Putamen (tissue), 1 donor: Measurements from ENCODE around the gene DLGAP1.

Source experiments
- DNase-seq: peaks from one replicate; pipeline ENCODE4 v3.0.0-alpha.2; 2016; ENCODE audit warnings: low spot score

Gene DLGAP1

DNA sequence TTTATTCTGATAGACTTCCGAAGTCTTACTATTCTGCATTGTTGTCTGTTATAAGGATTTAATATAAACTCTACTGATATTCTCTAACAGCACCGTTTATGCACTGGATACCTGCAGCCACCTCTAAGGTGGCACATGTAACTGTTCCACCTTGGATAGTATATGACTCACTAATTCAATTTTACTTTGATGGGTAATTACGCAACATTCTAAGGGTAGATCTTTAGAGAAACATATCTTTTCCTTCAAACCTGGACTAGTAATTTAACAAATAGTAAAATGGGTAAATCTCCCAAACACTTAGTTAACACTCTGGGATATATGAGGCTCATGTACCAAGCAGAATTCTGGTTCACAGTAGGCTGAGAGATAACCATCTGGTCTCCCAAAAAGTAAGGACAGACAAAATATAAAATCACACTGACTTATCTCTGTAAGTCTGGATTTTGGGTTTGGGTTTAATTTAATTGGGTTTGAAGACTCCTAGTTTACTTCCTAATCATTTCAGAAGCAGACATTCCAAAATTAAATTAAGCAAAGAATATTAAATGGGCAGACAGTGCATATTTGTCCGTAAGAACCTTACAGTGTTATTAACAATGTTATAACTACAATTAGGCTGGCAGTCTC, 590.3 kb downstream of the DLGAP1 start:
- no peak for DNase-seq

DNA sequence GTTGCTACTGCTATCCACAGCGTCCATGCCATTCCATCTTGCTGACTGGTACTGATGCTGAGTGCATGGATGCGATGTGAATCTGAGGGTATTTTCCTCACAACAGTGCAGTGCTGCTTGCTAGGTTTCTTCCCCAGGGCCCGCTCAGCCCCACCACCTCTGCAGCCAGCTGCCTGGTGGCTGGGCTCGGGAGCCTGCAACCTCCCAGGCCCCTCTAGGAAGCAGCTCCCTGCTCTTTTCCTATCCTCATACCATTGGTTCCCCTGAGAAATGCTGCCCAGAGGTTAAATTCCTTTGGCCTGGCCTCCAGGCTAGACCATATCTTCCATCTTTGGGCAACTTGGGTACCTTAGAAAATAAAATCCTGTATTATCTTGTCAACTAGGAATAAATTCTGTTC, 591.5 kb downstream of the DLGAP1 start:
- DNase-seq: no peak

DNA sequence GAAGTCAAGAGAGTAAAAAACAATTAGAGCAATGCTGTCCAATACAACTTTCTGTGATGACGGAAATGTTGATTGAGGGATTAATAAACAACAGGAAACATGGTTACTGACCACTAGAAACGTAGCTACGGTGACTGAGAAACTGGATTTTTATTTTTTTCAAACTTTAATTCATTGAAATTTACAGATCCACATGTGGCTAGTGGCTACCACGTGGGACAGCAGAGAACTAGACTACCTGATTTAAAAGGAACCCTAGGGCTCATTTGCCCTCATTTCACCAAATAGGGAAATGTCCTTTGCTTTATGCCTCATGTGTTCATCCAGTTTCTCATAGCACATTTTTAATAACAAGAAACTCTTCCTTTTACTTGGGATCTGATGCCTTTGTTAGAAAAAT, 592.1 kb downstream of the DLGAP1 start:
- no peak for DNase-seq

DNA sequence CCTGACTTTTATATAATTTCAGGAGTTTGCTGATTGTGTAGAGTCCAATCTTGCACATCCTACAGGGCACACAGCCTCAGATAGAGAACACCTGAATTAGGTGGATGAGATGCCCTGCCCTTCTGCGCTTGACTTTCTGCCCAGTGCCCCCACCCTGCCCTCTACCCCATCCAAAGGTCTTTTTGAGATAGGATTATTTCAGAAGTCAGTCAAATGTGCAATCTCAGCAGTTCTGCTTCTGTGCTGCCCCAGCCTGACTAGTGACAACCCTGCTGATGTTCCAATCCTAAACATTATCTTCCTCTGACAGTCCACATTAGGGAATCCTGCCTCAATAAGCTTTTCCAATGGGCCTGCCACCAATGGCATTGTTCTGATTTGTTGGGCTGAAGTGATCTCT, 593.6 kb downstream of the DLGAP1 start:
- DNase-seq: no peak

DNA sequence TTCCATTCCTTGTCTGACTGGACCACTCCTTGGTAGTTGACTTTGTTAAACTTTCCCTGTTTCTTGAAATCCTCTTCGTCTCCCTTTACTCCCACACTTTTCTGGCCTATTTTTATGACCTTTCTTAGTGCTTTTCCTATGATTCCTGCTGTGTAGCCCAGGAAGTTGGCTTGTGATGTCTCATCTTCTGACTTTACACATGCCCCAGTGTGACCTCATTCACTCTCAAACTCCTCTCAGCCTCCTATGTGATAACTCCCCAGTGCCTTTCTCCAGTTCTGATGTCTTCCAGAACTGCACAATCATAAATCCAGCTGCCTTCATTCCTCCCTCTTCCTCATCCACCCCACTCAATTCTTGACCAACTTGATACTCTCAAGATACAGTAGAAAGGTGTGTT, 597.6 kb downstream of the DLGAP1 start:
- DNase-seq: no peak

DNA sequence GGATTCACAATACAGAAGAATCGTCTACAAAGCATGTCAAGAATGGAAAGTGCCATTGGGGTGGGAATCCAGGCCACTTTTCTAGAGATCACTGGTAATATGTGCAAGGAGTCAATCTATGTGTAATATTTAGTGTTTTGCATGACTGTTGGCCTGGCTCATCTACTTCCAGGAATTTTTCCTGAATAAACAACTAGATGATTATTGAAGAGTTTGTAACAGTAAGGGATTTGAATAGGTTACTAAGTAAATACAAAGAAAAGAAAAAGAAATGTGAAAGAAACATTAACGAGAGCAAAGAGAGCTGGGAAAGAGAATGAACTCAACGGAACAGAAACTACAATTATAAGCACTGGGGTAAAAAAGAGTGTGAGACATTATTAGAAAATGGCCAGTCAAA, 599.1 kb downstream of the DLGAP1 start:
- DNase-seq: no peak

DNA sequence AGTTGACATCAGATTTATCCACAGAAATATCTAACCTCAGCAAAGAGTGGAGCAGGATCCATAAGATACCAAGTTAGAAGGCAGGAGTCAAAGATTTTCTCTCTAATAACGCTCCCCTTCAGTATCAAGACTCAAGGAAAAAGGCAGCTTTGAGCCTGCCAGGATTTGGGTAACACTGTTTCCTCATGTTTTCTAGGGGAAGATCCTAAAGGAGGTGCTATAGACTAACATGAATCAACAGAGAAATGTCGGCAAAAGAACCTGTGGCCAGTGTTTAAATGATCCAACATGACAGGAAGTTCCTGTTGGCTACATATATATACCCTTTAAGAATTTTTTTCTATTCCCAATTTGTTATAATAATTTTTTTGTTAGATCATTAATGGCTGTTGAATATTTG, 602.8 kb downstream of the DLGAP1 start:
- no peak for DNase-seq

DNA sequence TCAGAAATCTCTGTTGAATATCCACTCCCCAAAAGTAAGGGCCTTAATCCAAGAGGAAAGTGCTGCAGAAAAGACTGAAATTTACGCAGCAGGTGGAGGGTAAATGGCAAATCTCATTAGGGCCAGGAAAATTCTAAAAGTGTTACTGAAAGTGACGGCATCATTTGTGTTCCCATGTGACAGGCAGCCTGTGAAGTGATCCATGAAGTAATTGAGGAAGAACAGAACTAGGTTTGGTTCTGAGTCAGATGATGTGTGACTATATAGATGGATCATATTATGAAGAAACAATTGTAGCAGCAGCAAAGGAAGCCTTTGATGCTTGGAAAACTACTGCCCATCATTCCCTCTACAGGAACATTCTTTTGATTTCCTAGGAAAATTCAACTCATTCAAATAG, 603.9 kb downstream of the DLGAP1 start:
- DNase-seq: no peak

DNA sequence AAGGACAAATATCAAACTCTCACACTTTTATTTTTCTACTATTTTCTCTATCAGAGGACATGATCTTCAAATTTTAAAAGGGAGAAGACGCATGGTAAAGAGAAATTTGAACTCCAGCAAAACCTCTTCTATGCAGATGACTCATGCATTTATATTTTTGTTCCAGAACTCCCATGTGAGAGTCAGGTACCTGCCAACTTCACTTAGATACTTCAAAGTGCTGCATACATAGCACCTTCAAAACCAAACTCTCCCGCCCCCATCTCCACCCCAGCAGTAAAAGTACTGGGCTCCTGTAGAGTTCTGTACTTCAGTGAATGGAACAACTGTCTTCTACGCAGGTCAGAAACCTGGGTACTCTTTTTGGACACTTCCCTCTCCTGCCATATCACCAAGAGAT, 606.8 kb downstream of the DLGAP1 start:
- DNase-seq: peak; percentile 63

DNA sequence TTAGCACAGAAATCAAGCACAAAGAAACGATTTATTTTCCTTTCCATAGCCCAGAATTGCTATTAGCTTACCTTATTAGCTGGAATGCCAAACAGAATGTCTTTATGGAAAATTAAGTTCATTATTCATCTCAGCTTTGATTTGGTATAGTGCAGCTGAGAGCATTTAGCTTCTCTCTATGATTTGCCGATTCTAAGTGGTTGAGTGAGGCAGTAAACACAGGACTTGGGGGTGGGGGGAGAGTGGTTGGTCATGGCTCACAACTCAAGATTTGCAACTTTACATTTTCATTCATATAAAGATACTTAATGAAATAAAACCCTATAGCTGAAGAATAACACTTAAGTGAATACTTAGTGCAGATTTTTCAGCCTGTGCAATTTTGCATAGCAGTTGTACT, 609.9 kb downstream of the DLGAP1 start:
- DNase-seq: no peak

DNA sequence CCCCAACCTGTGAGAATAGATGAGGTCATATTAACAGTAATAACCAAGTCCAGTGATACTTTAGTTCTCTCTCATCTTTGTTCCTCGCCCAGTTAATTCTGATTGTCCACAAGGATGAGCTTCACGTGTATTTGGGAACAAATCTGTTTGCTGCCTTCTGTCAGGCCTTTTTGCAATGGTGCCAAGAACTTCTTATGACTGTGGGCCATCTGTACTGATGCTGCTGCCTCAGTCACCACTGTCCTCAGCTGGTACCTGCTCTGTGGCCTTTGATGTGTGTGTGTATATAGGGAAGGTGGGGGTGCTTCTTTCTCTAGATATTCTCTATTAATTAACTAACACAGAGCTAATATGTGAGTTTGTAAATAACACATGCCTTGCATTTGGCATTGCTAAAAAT, 612.3 kb downstream of the DLGAP1 start:
- no peak for DNase-seq

DNA sequence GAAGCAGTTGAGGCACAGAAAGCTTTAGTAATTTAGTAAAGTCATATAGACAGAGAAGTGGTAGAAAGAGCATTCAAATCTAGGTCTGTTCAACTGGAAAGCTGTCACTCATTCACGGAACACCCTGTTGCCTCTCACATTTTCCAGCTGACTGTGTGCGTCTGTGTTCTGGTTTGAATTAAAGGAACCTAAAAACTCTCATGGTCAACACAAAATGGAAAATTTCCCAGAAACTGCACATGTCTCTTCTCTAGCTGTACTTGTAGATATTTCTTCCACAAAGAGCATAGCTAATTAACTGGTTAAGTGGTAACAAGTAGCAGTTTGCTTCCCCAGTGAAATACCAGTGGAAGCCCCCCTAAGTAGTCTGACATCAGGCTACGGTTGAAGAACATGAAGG, 614.3 kb downstream of the DLGAP1 start:
- no peak for DNase-seq

DNA sequence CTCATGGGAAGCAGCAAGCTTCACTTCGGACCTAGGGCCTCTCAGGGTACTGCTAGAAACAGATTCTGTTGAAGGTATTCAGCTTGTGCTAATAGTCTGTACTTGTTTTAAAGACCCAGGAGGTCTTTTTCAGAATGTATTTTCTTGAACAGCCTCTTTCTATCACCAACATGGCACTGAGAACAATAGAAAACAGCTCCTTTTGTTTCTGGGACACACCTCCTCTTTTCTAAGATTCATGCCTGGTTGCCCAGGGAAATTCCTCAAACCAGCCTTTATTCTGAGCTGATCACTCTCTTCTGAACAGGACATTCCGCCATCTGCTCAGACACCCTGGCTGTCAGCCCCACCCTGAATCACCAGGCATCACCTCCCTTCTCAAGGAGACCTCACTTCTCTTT, 615.5 kb downstream of the DLGAP1 start:
- DNase-seq: no peak

DNA sequence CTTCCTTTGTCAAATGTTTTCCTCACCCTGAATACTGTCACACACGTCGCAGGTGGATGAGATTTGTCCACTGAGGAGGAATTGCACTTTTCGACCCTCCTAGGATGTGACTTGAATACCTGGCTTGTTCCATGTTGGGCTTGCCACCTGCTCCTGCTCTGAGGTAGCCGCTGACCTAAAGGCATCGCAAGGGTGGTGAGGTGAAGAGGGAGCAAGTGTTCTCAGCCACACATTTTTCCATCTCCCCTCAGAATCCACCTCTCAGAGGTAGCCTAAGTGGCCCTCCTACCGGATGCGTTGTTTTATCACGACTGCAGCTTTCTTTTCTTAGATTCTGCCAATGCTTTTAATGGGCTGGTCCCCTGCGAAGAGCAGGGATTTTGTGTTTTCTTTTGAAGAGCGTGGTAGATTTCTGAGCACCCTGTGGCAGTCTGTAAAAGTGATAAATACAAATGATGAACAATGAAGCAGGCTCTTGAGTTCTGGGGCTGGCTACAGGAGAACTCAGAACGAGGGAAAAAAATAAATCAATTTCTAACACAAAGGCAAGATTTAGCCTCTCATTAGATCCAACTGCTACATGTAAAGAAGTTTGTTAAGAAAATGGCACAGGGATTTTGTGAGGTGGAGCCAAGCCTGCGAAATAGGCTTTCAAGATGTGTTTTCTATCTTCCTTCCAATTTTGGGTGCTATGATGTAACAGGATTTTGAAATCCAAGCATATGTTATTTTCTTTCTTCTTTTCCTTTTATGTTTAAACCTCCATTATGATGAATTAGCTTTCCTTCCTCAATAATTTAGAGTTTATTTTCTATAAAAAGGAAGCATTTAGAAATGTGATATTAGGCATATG, 618.4 kb downstream of the DLGAP1 start:
- no peak for DNase-seq

DNA sequence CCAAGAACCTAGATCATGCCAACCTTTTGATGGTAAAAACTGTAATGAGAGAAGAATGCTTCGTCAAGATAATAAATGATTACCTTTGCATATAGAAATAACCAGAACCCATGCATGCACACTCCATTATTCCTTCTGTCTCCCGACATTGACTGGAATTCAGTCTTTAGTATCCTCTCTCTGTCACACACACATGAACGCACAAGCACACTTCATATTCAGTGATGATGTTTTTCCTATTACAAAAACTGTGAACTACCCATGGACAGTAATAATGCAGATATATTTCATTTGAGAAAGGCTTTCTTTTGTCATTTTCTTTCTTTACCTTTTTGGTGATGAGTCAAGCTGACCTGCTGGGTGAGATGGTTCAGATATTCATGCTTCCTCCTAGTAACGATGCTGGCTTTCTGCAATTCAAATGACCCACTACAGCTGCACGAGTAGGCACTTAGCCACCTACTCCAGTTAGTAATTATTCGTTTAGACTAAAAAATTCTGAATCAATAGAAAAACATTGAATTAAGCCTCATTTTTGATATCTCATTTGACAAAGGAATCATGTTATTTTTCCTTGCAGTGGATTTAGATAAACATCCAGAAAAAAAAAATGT, 623.0 kb downstream of the DLGAP1 start:
- no peak for DNase-seq

DNA sequence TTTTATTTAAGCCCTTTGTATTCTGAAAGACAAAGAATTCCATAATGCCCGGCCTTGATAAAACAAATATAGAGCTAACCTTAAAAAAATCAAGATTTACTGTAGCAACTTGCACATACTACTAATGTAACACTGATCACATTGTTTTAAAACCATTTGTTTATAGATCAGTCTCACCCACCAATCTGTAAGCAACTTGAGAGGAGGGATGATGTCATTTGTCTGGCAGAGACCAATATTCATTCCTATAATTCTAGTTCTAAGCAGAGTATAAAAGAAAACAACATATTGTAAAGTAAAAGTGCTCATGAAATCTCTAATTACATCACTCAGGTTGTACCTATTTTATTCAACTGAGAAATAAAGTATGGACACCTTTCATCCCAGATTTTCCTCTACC, 624.5 kb downstream of the DLGAP1 start:
- DNase-seq: no peak

DNA sequence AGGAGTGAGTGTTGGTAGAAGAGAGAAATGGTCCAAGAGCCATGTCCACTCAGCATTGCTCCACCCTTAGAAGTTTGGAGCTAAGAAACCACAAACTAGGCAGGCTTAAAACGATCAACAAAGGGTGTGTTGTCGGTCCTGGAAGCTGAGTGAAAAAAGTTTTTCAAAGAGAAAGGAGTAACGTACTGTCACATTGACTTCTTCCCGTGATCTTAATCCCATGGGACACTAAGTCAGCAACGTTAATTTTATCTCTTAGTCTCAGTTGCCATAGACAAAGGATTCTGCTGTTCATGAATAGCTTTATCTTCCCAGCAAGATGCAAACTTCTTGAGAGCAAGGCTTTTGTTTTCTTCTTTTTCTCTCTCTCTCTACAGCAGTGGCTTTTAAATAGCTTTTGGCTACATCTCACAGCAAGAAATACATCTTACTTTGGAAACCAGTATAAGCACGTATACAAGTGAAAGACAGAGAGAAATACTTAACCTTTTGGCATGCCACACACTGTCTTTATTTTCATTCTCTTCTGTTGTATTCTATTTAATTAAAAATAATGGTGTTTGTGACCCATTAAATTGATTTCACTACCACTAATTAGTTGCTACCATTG, 627.8 kb downstream of the DLGAP1 start:
- no peak for DNase-seq

DNA sequence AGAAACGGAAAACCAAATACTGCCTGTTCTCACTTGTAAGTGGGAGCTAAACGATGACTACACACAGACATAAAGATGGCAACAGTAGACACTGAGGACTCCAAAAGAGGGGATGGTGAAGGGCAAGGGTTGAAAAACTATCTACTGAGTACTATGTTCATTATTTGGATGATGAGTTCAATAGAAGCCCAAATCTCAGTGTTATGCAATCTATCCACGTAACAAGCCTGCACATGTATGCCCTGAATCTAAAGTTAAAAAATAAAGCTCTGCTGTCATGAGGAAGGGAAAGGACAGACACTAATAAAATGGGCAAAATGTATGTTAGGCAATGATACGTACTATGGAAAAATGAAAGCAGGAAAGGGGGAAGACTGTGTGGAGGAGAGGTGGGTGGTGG, 629.1 kb downstream of the DLGAP1 start:
- no peak for DNase-seq

DNA sequence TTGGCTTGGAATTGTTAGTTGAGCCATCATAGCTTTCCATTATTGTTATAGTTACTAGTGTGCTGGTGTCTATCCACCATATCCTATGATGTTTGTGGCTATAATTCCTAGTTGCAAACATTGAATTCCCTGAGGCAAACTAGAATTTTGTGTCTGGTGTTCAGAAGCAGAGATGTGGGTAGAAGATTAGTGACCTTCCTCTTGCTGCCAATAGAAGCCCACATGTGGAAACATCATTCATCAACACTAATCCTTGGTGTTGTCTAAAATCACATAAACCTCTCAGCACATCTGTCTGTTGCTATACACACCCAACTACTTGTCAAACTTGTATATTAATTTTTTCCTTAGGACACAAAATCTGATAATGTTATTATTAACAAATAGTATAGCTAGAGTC, 631.0 kb downstream of the DLGAP1 start:
- DNase-seq: no peak

DNA sequence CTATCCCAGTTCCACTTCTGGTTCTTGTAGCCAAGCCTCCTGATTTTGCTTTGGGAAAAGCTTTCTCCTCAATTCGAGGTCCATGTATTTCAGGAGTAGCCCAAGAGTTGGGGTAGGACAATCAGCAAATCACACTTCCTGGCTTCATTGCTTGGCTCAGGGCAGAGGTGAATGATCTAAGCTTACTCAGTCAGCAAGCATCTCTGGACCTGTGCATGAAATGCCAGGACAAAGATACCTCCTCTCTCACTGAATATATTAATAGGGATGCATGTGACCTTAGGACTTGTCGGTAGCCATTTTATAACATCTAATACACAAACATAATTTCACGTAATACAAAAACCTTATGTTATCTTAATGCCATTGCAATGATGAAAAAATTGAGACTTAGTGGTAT, 632.0 kb downstream of the DLGAP1 start:
- DNase-seq: no peak

DNA sequence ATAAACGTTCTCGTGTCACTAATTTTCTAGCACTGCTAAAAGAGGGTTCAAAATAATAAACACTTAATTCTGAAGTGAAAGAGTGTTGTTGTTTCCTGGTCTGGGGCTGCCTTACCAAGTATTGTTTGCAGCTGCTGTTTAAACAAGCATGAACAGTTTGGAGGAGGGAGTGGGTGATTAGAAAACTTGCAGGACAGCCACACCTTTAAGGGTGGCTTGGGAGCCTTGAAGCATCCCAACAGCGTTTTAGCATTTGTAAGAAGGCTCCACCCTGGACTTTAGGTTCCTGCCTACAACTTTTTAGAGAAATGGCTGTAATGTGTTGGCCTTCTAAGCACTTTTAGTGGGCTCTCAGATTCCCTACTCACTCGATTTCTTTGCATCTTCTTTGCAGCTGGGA, 633.6 kb downstream of the DLGAP1 start:
- DNase-seq: no peak

DNA sequence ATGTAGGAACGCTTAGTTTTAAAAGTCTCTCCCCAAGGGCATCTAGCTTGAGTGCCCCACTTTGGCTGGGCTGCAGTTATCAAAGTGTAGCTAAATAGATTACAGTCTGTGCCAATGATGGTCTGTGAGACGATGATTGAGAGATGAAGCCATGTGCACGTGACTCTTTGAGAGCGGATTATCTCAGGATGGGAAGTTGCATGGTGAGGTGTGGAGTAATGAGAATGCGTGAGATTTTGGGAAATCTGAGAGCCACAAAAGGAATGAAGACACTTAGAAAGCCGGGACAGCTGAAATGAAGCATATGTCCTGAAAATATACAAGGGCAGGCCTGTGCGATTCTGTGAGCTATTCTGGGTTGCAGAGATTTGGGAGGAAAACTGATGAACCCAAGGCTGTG, 635.1 kb downstream of the DLGAP1 start:
- no peak for DNase-seq
